Stimulated activated CD4-positive, alpha-beta T cell treated with anti-CD3 and anti-CD28 coated beads, TNF-alpha, amount 100 ng/mL, for 24 hours (primary cell): ENCODE measurements around the gene LRRN4.
A peak's percentile ranks its signal among the peaks of the same experiment; 100 is the strongest.

Experiments used
- DNase-seq, 3 experiments: peaks; one replicate each; pipeline ENCODE4 v3.0.0-alpha.2; 2020; ENCODE audit warnings: low read depth in 3 of 3

The LRRN4 gene

DNA sequence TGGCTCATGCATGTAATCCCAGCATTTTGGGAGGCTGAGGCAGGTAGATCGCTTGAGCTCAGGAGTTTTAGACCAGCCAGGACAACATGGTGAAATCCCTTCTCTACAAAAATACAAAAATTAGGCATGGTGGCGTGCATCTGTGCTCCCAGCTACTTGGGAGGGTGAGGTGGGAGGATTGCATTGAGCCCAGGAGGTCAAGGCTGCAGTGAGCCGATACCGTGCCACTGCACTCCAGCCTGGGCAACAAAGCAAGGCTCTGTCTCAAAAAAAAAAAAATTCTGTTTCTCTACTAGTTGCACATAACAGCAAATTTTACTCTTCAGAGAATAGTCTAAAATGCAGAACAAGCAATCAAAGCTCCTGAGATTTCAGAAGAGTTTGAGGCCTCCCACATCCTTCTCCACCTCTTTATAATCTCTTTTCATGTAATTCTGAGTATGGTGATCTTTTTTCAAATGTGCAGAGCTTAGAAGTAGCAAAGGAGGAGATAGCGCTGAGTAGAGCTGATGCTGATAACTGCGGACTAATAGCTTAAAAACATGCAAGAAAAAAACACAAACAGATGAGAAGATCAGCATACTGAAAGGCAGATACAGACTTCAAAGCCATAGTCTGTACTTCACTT, 23.3 kb downstream of the LRRN4 start:
- DNase-seq, result no peak

DNA sequence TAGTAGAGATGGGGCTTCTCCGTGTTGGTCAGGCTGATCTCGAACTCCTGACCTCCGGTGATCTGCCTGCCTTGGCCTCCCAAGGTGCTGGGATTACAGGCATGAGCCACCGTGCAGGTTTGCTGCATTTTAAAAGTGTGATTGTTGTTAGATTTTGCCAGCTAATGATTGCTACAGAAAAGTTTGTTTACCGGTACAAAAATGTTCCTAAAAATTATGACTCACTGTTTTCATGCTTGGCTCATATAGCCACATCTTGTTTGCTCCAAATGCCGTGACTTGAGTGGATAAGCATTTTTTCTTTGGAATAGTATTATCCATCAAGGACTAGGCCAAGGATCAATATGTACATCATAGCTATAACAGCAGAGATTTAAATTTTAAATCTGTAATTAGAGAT, 24.3 kb downstream of the LRRN4 start:
- DNase-seq, result no peak

DNA sequence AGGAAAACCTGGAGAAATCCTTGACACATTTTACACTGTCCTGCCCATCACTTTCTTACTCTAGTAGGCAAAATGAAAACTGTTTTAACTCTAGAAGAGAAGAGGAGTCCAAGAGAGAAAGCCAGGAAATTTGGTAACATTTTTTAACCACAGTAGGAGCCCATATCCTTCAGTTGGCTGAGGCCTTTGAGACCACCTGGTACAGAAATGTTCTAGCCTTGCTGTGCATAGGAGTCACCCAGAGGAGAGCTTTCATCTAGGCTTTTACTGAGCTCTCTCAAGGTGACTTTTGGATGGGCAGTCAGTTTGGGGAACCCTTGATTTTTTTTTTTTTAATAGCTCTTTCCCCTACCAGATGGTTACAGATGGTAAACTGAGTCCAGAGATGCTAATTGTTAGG, 25.0 kb downstream of the LRRN4 start:
- no peak for DNase-seq

DNA sequence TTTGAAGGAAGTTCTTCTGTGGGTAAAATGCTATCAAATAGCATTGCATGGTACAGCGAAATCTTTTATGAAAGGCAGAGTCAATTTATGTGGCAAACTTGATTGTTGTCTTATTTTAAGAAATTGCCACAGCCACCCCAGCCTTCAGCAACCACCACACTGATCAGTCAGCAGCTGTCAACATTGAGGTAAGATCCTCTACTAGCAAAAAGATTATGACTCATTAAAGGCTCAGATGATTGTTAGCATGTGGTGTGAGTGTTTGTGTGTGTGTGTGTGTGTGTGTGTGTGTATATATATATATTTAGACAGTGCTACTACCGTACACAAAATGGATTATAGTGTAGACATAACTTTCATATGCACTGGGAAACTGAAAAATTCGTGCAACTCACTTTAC, 27.8 kb downstream of the LRRN4 start:
- no peak for DNase-seq

DNA sequence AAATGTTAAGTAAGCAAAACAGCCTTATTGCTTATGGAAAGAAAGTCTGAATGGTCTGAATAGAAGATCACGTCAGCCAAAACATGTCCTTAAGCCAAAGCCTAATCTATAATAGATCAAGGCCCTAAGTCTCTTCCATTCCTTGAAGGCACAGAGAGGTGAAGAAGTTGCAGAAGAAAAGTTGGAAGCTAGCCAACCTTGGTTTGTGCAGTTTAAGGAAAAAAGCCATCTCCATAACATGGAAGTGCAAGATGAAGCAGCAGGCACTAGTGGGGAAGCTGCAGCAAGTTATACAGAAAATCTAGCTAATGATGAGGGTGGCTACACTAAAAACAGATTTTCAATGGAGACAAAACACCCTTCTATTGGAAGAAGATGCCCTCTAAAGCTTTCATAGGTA, 29.1 kb downstream of the LRRN4 start:
- no peak for DNase-seq

DNA sequence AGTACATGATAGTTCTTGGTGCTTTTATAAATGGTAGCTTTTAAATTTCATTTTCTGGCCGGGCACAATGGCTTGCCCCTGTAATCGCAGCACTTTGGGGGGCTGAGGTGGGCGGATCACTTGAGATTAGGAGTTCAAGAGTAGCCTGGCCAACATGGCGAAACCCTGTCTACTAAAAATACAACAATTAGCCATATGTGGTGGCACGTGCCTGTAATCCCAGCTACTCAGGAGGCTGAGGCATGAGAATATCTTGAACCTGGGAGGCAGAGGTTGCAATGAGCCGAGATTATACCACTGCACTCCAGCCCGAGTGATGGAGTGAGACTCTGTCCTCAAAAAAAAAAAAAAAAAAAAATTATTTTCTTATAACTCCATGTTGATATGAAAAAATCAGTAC, 36.0 kb downstream of the LRRN4 start:
- DNase-seq, result no peak

DNA sequence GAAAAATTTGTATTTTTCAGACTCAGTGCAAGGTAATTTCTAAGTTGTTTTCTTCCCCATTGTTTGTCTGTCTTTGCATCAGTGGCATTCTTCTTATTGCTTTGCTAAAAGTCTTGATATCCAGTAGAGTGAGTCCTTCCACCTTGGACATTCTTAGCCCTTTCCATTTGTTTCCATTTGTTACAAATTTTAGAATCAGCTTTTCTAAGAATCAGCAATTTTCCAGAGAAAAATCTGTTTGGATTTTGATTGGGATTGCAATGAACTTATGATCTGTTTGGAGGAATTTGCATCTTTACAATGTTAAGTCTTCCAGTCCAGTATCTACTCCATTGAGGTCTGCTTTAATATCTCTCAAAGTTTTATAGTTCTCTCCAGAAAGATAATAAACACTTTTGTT, 36.4 kb downstream of the LRRN4 start:
- no peak for DNase-seq

DNA sequence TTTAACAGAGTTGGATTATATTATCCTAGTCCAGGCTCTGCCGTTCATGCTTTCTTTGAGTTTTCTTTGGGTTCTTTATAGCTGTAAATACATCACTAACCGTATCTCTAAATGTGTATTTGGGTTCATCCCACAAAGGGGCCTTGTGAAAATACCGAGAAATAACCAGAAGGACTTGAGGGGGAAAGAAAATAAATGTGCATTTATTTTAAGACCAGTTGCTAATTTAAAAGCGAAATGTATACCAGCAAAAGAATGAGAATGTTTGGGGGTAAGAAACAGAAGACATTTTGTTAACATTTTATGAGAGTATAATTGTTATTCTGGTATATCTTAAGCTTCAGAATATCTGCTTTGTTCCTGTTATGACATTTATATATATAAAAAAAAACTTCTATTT, 38.9 kb downstream of the LRRN4 start:
- no peak for DNase-seq

DNA sequence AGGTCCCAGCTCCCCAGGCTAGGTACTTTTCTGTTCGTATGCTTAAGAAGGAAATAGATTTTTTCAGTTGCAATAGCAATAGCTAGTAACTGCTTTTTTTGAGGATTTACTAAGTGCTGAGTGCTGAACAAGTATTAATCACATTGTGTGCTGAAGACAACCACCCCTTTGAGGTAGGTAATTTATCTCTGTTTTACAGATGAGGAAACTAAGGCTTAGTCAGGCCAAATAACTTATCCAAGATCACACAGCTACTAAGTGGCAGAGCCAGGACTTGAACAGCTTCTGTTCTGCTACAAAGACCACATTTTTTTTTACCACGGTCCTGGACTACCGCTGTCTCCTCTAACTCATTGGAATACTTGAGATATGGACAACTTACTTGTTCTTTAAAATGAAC, 39.8 kb downstream of the LRRN4 start:
- DNase-seq, result no peak

DNA sequence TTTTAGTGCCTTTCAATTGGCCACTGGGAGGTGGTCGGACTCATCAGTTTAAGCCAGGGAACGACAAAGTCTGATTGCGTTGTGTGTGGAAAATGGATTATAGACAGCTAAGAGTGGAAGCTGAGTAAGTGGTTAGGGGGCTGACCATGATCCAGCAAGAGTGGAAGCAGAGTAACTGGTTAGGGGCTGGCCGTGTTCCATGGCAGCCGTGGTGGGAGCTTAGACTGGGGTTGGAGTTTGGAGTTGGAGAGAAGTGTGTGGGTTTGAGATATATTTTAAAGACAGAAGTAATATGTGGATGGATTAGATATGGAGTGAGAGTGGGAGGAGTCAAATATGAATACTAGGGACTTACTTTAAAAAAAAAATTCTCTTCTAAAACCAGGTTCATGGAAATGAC, 41.7 kb downstream of the LRRN4 start:
- no peak for DNase-seq

DNA sequence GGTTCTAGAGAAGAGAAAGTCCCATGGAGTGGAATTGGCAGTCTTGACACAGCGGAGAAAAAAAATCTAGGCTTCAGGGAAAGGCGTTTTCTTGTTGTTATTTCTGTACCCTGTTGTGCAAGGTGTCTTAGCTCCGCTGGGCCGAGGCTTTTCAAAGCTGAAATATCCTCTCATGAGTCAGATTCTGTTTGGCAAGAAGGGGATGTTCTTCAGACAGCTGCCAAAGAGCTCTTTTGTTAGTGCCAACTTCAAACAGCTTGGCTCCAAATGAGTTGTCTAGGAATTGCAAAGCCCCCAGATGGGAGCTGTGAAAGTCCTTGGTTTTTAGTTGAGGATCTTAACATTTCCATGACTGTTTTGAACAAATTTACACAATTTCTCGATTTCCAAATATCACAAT, 45.6 kb downstream of the LRRN4 start:
- no peak for DNase-seq

DNA sequence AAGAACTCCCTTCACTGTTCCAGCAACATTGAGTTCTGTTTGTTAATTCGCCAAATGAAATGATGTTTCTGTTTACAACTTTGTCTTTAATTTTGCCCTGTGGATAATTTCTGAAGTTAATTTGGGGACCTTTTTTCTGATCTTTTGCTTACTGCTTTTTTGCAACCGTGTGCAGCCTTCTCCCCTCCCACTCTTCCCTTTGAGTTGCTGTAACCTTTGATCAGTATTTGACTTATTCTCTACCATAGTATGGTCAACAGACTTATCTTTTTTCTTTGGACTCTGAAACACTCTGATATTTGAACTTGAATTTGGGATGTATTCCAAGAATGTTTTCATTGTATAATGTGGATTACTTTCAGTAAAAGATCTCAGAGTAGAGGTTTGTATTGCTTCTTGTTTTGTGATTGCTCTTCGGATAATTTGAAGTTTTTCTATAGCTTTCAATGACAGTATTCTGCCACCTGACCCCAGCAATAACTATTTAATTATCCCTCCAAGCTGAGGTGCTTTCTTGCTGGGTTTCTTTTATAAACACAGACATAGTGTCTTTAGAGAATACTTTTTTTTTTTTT, 46.2 kb downstream of the LRRN4 start:
- DNase-seq, result no peak

DNA sequence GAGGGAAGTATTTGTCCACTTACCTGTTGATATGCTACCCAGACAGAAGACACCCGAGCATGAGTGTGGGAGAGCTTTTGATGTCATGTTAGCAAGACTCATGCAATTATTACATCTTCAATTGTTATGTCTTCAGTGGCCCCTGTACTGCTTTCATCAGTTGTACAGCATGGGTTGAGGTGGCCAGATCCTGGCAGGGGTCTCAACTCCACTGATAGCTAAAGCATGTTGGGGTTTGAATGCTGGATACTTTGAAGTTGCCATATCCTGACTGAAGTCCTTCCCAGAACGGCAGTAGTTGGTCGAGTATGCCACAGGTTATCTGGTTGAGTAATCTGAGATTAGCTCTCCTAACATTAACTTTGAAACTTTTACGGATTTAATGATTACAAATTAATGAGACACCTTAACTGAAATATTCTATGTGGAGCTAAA, 46.7 kb downstream of the LRRN4 start:
- no peak for DNase-seq

DNA sequence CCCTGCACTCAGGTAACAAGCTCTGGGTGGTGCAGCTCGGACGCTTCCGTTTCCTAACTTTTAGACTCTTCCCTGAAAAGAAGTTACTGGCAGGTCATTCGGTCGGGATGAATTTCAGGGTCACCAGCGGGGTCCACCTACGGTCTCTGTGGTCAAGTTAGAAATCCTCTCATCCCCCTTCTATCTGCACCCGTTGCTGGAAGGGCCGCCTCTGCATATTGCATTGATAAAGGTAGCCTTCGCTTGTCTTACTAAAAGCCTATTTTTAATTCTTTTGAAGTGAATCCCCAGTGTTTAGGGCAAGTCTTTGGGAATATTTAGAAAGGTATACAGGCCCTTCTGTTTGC, 47.3 kb downstream of the LRRN4 start:
- no peak for DNase-seq

DNA sequence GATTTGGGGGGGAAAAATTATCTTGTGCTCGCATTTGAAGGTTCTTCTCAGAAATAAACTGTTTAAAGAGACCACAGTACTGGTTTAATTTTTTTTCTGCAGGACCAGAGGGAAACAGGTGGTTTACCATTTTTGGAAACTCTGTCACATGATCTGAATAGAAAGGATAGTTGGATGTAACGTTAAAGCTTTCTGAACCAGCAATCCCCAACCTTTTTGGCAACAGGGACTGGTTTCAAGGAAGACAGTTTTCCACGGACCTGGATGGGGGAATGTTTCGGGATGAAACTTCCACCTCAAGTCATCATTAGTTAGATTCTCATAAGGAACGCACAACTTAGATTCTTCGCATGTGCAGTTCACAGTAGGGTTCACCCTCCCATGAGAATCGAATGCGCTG, 53.0 kb downstream of the LRRN4 start:
- DNase-seq, result no peak

DNA sequence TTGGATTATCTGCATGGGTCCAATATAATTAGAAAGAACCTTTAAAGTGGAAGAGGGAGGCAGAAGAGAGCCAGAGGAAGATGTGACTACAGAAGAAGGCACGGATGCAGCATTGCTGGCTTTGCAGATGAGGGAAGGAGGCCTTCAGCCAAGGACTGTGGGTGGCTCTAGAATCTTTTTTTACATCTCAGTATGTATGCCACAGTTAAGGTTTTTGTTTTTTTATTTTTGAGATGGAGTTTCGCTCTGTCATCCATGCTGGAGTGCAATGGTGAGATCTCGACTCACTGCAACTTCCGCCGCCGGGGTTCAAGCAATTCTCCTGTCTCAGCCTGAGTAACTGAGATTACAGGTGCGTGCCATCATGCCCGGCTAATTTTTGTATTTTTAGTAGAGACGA, 54.1 kb downstream of the LRRN4 start:
- no peak for DNase-seq

DNA sequence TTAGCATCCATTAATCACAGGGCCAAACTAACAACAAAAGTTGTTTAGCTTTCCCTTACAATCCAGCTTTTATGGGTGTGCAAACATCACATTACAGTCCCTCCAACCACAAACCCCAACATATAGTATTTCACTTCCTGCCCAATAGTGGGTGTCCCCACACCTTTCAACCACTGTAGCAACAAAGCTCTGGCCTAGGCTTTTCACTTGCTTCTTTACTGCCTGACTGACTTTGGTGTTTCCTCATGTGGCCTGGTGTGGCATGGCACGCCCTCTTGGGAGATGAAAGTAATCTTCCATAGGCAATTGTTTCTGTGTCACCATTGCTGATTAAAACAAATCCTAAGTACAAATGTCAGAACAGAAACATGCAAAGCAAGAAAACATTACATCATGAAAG, 57.1 kb downstream of the LRRN4 start:
- DNase-seq, result peak in 1 of 3 experiments; percentile 5

DNA sequence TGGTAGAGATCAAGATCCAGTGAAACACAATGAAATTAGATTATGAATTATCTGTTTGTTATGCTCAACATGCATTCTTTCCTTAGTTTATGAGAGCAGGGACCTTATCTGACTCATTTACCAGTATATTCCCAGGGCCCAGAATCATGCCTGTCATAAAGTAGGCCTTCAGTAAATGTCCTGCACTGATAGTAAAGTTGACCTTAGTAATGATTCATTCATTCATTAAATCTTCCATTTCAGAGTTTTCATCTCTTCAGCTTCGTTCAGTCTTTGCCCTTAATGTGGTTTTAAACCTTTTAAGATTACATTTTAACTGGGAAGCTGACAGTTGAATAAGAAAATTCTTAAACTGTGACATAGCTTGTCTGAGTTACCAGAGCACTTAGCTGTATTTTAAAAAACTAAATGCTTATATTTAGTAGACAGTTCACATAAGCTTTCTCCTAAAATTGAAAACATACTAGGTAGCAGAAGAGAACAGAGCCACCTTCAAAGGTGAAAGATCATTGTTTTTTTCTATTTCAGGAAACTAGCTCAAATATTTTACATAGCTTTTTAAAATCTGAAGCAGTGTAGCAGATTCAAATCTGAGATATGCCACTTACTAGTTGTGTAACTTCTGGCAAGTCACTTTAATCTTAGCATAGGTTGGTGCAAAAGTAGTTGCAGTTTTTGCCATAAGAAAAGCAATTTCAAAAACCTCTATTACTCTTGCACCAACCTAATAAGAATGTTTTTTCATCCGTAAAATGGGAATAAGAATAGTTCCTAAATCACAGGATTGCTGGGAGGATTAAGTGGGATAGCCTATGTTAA, 62.0 kb downstream of the LRRN4 start:
- DNase-seq, result no peak

DNA sequence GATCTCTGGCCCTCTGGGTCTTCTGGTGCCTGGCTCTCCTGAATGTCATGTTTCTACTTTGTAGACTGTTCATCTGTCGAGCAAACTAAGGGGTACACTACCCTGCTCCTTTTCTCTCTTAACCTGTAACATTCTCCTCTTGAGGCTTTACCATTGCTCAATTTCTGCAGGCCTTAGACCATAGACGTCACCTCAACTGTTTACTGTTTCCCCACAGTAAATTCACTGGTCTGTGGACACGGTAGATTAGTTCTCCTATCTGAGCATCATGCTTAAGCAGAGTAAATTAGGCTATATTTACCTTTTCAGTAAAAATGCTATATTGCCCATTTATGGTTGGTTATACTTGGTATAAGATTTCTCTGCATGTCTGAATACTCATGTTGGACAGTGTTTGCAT, 62.9 kb downstream of the LRRN4 start:
- DNase-seq, result no peak
